ENCODE results near the gene PHLDA2.

Gene PHLDA2

DNA sequence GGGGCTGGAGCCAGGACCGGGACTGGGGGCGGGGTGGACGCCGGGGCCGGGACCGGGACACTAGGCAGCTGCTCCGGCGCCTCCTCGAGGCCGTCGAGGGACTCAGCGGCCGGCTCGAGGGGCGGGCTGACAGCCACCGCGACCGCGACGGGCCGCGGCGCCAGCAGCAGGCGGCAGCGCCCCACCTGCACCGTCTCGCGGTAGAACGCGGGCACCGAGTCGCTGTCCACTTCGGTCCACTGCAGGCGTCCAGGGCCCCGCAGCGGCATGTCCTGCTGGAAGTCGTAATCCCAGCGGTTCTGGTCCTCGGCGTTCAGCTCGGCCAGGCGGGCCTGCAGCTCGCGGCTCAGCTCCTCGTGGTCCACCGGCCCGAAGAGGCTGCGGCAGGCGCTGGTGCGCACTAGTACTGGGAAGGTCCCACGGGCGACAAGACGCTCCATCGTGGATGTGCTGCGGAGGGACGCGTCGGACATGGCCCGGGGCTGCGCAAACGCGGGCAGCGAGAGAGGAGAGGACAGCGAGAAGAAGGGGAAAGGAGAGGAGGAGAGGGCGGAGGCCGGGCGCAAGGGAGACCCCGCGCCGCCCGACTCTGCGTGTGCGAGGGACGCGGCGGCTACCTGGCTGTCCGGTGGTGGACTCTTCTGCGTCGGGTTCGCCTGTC lies 44.1 kb downstream of the PHLDA2 start:
- Histone ChIP-seq H3K4me3 (ENCODE audit: low read depth in 1 of 2, low read length in 2 of 2) (no peak overlapping the region), H3K9me3 (ENCODE audit: insufficient read depth, low read length, severe bottlenecking) (no peaks in the 10 kb centered on the region), H4K20me1 (ENCODE audit: insufficient read depth, low read length) (no peaks in the 10 kb centered on the region), H2AFZ (ENCODE audit: low read depth, low read length) (no peak overlapping the region), H3K79me2 (ENCODE audit: insufficient read depth, low read length) (no peaks in the 10 kb centered on the region), H3K36me3 (ENCODE audit: insufficient read depth, low read length) (no peaks in the 10 kb centered on the region), H3K4me2 (ENCODE audit: insufficient read depth, low read length) (no peak overlapping the region), H3K27me3 (ENCODE audit: insufficient read depth, low read length, poor library complexity) (no peaks in the 10 kb centered on the region), H3K9ac (ENCODE audit: low read depth, low read length) (no peak overlapping the region), H3K27ac (ENCODE audit: low read length) (no peak overlapping the region), H3K4me1 (ENCODE audit: insufficient read depth, low read length) (no peaks in the 10 kb centered on the region)
- no peak for TF ChIP-seq CTCF (IDR thresholded peaks at IDR 0.05; ENCODE audit: borderline replicate concordance, extremely low read depth, low read length, poor library complexity, severe bottlenecking)
- no peak for TF ChIP-seq EZH2 (IDR thresholded peaks at IDR 0.05; ENCODE audit: borderline replicate concordance, low read depth, low read length, severe bottlenecking)
- ATAC-seq (ENCODE audit: insufficient read depth, low read depth) (no peak), DNase-seq (no peak)

DNA sequence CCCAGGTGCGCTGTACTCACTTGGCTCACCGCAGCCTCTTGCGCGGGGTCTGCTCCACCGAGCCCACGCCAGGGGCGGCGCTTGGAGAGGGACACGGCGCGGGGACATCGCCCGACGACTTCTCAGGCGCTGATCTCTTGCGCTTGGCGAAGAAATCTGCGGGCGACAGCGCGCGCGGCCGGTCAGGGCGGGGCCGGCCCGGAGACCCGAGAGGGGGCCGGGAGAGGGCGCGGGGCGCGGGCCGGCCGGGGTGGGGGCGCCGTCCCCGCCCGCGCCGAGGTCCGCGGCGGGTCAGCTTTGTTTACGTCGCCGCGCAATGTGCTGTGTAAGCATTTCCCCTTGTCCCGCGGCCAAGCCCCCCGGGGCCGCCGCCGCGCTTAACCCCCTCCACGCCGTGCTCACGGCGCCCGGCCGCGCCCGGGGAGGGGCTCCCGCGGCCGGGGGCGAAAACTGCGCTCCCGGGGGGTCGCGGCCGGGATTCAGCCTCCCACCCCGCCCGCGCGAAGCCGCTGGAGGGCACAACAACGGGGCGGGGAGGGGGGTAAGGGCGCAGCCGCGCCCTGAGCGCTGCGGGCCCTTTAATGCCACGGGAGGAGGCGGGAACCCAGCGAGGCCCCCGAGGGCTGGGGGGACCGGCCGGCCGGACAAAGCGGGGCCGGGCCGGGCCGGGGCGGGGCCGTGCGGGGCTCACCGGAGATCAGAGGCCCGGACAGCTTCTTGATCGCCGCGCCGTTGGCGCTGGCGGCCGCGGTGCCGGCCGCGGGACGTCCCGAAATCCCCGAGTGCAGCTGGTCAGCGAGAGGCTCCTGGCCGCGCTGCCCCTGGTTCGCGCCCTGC lies 45.0 kb downstream of the PHLDA2 start:
- Histone ChIP-seq H3K4me1 (ENCODE audit: insufficient read depth, low read length) (no peaks in the 10 kb centered on the region), H2AFZ (ENCODE audit: low read depth, low read length) (no peak overlapping the region), H3K4me3 (ENCODE audit: low read depth in 1 of 2, low read length in 2 of 2) (no peak overlapping the region), H3K36me3 (ENCODE audit: insufficient read depth, low read length) (no peaks in the 10 kb centered on the region), H3K27ac (ENCODE audit: low read length) (no peak overlapping the region), H3K9ac (ENCODE audit: low read depth, low read length) (no peak overlapping the region), H3K79me2 (ENCODE audit: insufficient read depth, low read length) (no peaks in the 10 kb centered on the region), H3K27me3 (ENCODE audit: insufficient read depth, low read length, poor library complexity) (no peaks in the 10 kb centered on the region), H3K9me3 (ENCODE audit: insufficient read depth, low read length, severe bottlenecking) (no peaks in the 10 kb centered on the region), H3K4me2 (ENCODE audit: insufficient read depth, low read length) (no peak overlapping the region), H4K20me1 (ENCODE audit: insufficient read depth, low read length) (no peaks in the 10 kb centered on the region)
- ATAC-seq (ENCODE audit: insufficient read depth, low read depth): no peak
- no peak for DNase-seq
- no peak for TF ChIP-seq CTCF (IDR thresholded peaks at IDR 0.05; ENCODE audit: borderline replicate concordance, extremely low read depth, low read length, poor library complexity, severe bottlenecking)
- TF ChIP-seq EZH2 (IDR thresholded peaks at IDR 0.05; ENCODE audit: borderline replicate concordance, low read depth, low read length, severe bottlenecking): no peak

DNA sequence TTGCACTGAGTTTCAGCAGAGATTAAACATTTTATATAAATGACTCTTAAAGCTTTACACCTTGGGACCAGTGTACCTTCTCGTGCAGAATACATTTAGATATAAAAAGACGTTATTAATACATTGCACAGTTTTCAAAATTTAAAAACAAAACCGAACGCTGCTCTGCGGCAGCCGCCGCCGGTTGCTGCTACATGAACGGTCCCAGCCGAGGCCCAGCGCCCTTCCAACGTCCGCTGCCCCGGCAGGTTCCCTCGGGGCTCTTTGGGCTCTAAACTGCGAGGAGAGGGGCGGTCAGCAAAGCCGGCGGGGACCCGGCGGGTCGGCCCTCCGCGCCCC lies 45.6 kb downstream of the PHLDA2 start:
- Histone ChIP-seq H3K79me2 (ENCODE audit: insufficient read depth, low read length) (no peaks in the 10 kb centered on the region), H3K4me3 (ENCODE audit: low read depth in 1 of 2, low read length in 2 of 2) (no peak overlapping the region), H2AFZ (ENCODE audit: low read depth, low read length) (no peak overlapping the region), H3K27ac (ENCODE audit: low read length) (no peak overlapping the region), H3K36me3 (ENCODE audit: insufficient read depth, low read length) (no peaks in the 10 kb centered on the region), H3K9ac (ENCODE audit: low read depth, low read length) (no peak overlapping the region), H3K4me1 (ENCODE audit: insufficient read depth, low read length) (no peaks in the 10 kb centered on the region), H4K20me1 (ENCODE audit: insufficient read depth, low read length) (no peaks in the 10 kb centered on the region), H3K4me2 (ENCODE audit: insufficient read depth, low read length) (no peak overlapping the region), H3K27me3 (ENCODE audit: insufficient read depth, low read length, poor library complexity) (no peaks in the 10 kb centered on the region), H3K9me3 (ENCODE audit: insufficient read depth, low read length, severe bottlenecking) (no peaks in the 10 kb centered on the region)
- TF ChIP-seq EZH2 (IDR thresholded peaks at IDR 0.05; ENCODE audit: borderline replicate concordance, low read depth, low read length, severe bottlenecking): no peak
- TF ChIP-seq CTCF (IDR thresholded peaks at IDR 0.05; ENCODE audit: borderline replicate concordance, extremely low read depth, low read length, poor library complexity, severe bottlenecking): no peak
- no peak for ATAC-seq (ENCODE audit: insufficient read depth, low read depth)
- no peak for DNase-seq

All from DND-41 (cell line).